GM19328 (cell line): ENCODE results near the gene BANP.

Experiments used
- ATAC-seq: cut with Tn5 transposase; IDR thresholded peaks from one replicate; pipeline ENCODE4 v1.9.1; 2021; ENCODE audit warnings: mild to moderate bottlenecking, moderate library complexity; ENCODE audit not compliant: unreplicated experiment

BANP gene

GRCh38 chr16:87948735-87949070 is 2.5 kb upstream of the BANP start:
- ATAC-seq, result no peak

GRCh38 chr16:87949071-87949744 is 2.0 kb upstream of the BANP start:
- no peak for ATAC-seq

GRCh38 chr16:87951552-87952538 is 611 bp downstream of the BANP start:
- no peak for ATAC-seq

- no peak for ATAC-seq
Observed at GRCh38 chr16:87952751-87953150, 1.5 kb downstream of the BANP start.

- ATAC-seq, result no peak
Observed at GRCh38 chr16:87953308-87954215, 2.3 kb downstream of the BANP start.

- no peak for ATAC-seq
Observed at GRCh38 chr16:87954361-87954760, 3.1 kb downstream of the BANP start.

GRCh38 chr16:87954826-87955225 is 3.6 kb downstream of the BANP start:
- ATAC-seq, result no peak

GRCh38 chr16:87955302-87956097 is 4.3 kb downstream of the BANP start:
- ATAC-seq, result no peak

GRCh38 chr16:87956098-87956364 is 4.8 kb downstream of the BANP start:
- ATAC-seq, result no peak

- no peak for ATAC-seq
Observed at GRCh38 chr16:87956365-87957231, 5.4 kb downstream of the BANP start.

- ATAC-seq, result no peak
Observed at GRCh38 chr16:87957296-87958094, 6.3 kb downstream of the BANP start.

- ATAC-seq, result no peak
Observed at GRCh38 chr16:87958632-87959031, 7.4 kb downstream of the BANP start.

- no peak for ATAC-seq
Observed at GRCh38 chr16:87959391-87959990, 8.3 kb downstream of the BANP start.

GRCh38 chr16:87960296-87960695 is 9.1 kb downstream of the BANP start:
- ATAC-seq, result no peak

- no peak for ATAC-seq
Observed at GRCh38 chr16:87960852-87961251, 9.6 kb downstream of the BANP start.

- ATAC-seq, result no peak
Observed at GRCh38 chr16:87961623-87962022, 10.4 kb downstream of the BANP start.

GRCh38 chr16:87963400-87963799 is 12.2 kb downstream of the BANP start:
- ATAC-seq, result no peak

GRCh38 chr16:87964049-87964659 is 12.9 kb downstream of the BANP start:
- no peak for ATAC-seq
